Uterus (tissue), 4 donors: ENCODE results near the gene DAPK2. TPM values are rescaled to one million over a fixed set of nuclear protein-coding genes. Genes with fewer than 3 reads are reported as not detected.

ENCODE experiments used
- DNase-seq, 2 donors: peaks; one replicate each; pipeline ENCODE4 v3.0.0-alpha.2; 2019 to 2020
- H3K27ac ChIP-seq, 2 donors: fragments of 200-600 bp; sonication (generic); 1 replicate in 1 of 2; 2 replicates in 1 of 2; pipeline ENCODE4 v1.5.1; 2016 to 2018
- H3K27me3 ChIP-seq, 2 donors: fragments of 200-600 bp; sonication (generic); one replicate each; pipeline ENCODE4 v1.5.1; 2018 to 2019; ENCODE audit warnings: control low read depth in 1 of 2
- H3K36me3 ChIP-seq, 2 donors: fragments of 200-600 bp; sonication (generic); one replicate each; pipeline ENCODE4 v1.5.1; 2019; ENCODE audit warnings: control low read depth in 1 of 2
- H3K4me1 ChIP-seq, 2 donors: fragments of 200-600 bp; sonication (generic); one replicate each; pipeline ENCODE4 v1.5.1; 2018 to 2019; ENCODE audit warnings: control low read depth in 1 of 2
- H3K4me3 ChIP-seq, 2 donors: fragments of 200-600 bp; sonication (generic); 1 replicate in 1 of 2; 2 replicates in 1 of 2; pipeline ENCODE4 v1.5.1; 2018 to 2019; ENCODE audit warnings: mild to moderate bottlenecking in 1 of 2
- H3K9me3 ChIP-seq, 2 donors: fragments of 200-600 bp; sonication (generic); one replicate each; pipeline ENCODE4 v1.5.1; 2019; ENCODE audit warnings: control low read depth in 1 of 2
- CTCF ChIP-seq, 4 experiments: fragments of 200-600 bp in 2 of 4; fragments of 450-650 bp in 2 of 4; sonication (generic) in 2 of 4; IDR thresholded peaks; one replicate each; pipeline ENCODE4 v1.5.1; 2016 to 2019; ENCODE audit warnings: antibody characterized with exemption in 4 of 4, mild to moderate bottlenecking in 2 of 4, moderate library complexity in 1 of 4
- POLR2A ChIP-seq, 2 donors: fragments of 450-650 bp; IDR thresholded peaks; one replicate each; pipeline ENCODE4 v1.6.1; 2016; ENCODE audit warnings: antibody characterized with exemption in 2 of 2, mild to moderate bottlenecking in 1 of 2, moderate library complexity in 1 of 2
- intact Hi-C: fragments of 100-400 bp; cut with DNase I; formaldehyde crosslinking; loops from one replicate; pipeline ENCODE4 v1.15.1; 2023; ENCODE audit warnings: low total_unique reads
- total RNA-seq, 4 donors: library from RNA; depleted of rRNA in 3 of 4; stranded (reverse); fragments of >200 nt in 3 of 4; gene quantifications; one replicate each; pipeline versions ENCODE4 v1.1.0 to v1.2.4, GENCODE V29; 2014 to 2023
- donor health status: DM: yes; HTN: yes; CAD: no.

Gene DAPK2
- total RNA-seq, 4 donors from 2014 or later, result 0.88 to 5.3 (median 1.4) TPM

GRCh38 chr15:64032329-64032728 is 14.0 kb downstream of the DAPK2 start:
- no peak for DNase-seq

GRCh38 chr15:64030123-64030522 is 16.2 kb downstream of the DAPK2 start:
- DNase-seq, result no peak
- Histone ChIP-seq H3K36me3 (no peaks in the 10 kb centered on the region), H3K4me3 (no peak overlapping the region), H3K9me3 (no peaks in the 10 kb centered on the region), H3K27me3 (no peaks in the 10 kb centered on the region), H3K27ac (no peak overlapping the region), H3K4me1 (no peaks in the 10 kb centered on the region)
- intact Hi-C loops, result no loop called here
- TF ChIP-seq POLR2A (IDR thresholded peaks at IDR 0.05), result no peak
- no peak for TF ChIP-seq CTCF (IDR thresholded peaks at IDR 0.05)

More at GRCh38 chr15:64032329-64032728, 14.0 kb downstream of the DAPK2 start:
- Histone ChIP-seq H3K27me3 (no peaks in the 10 kb centered on the region), H3K36me3 (no peaks in the 10 kb centered on the region), H3K27ac (no peak overlapping the region), H3K9me3 (no peaks in the 10 kb centered on the region), H3K4me3 (no peak overlapping the region), H3K4me1 (no peaks in the 10 kb centered on the region)
- TF ChIP-seq CTCF (IDR thresholded peaks at IDR 0.05) (no peak), POLR2A (IDR thresholded peaks at IDR 0.05) (no peak)
- intact Hi-C loops, result no loop called here

- intact Hi-C loops, result no loop called here
- Histone ChIP-seq H3K27ac (no peak overlapping the region), H3K36me3 (no peaks in the 10 kb centered on the region), H3K27me3 (no peaks in the 10 kb centered on the region), H3K9me3 (no peaks in the 10 kb centered on the region), H3K4me1 (no peaks in the 10 kb centered on the region), H3K4me3 (no peak overlapping the region)
- no peak for DNase-seq
- TF ChIP-seq CTCF (IDR thresholded peaks at IDR 0.05) (no peak), POLR2A (IDR thresholded peaks at IDR 0.05) (no peak)
Measured at GRCh38 chr15:64029633-64030032, 16.7 kb downstream of the DAPK2 start.

- H3K4me1 ChIP-seq, result no peaks in the 10 kb centered on the region
- no peaks in the 10 kb centered on the region for H3K27me3 ChIP-seq
- no peaks in the 10 kb centered on the region for H3K9me3 ChIP-seq
- H3K4me3 ChIP-seq, result no peak overlapping the region
- TF ChIP-seq POLR2A (IDR thresholded peaks at IDR 0.05) (no peak), CTCF (IDR thresholded peaks at IDR 0.05) (no peak)
- no peak overlapping the region for H3K27ac ChIP-seq
- intact Hi-C loops, result no loop called here
- no peaks in the 10 kb centered on the region for H3K36me3 ChIP-seq
- no peak for DNase-seq
Measured at GRCh38 chr15:64029110-64029509, 17.2 kb downstream of the DAPK2 start.

- H3K27ac ChIP-seq, result no peak overlapping the region
- no peaks in the 10 kb centered on the region for H3K4me1 ChIP-seq
- intact Hi-C loops, result no loop called here
- no peaks in the 10 kb centered on the region for H3K36me3 ChIP-seq
- DNase-seq, result no peak
- no peak overlapping the region for H3K4me3 ChIP-seq
- no peak for TF ChIP-seq POLR2A (IDR thresholded peaks at IDR 0.05)
- no peak for TF ChIP-seq CTCF (IDR thresholded peaks at IDR 0.05)
- H3K9me3 ChIP-seq, result no peaks in the 10 kb centered on the region
- no peaks in the 10 kb centered on the region for H3K27me3 ChIP-seq
Measured at GRCh38 chr15:64026591-64026990, 19.7 kb downstream of the DAPK2 start.
